OCI-LY1 (cell line): ENCODE data around the gene CNNM1.

Source experiments
- H2AFZ ChIP-seq: fragments of 200-600 bp; sonication (generic), shearing (Covaris generic); 2 replicates; pipeline ENCODE4 v1.6.0; 2014; ENCODE audit warnings: antibody characterized with exemption, mild to moderate bottlenecking, low read length
- H3F3A ChIP-seq: fragments of 200-600 bp; sonication (generic), shearing (Covaris generic); 2 replicates; pipeline ENCODE4 v1.6.0; 2014; ENCODE audit warnings: mild to moderate bottlenecking, antibody characterized with exemption, low read length, moderate library complexity; ENCODE audit not compliant: insufficient read depth
- H3K27ac ChIP-seq: fragments of 200-600 bp; sonication (generic); 2 replicates; pipeline ENCODE4 v1.5.1; 2014; ENCODE audit warnings: low read length, mixed run types, mild to moderate bottlenecking, low read depth; ENCODE audit not compliant: poor library complexity, severe bottlenecking
- H3K27me3 ChIP-seq: fragments of 200-600 bp; sonication (generic); 2 replicates; pipeline ENCODE4 v1.6.0; 2014; ENCODE audit warnings: antibody characterized with exemption, mild to moderate bottlenecking, low read length, moderate library complexity; ENCODE audit not compliant: insufficient read depth
- H3K36me3 ChIP-seq: fragments of 200-600 bp; sonication (generic); 2 replicates; pipeline ENCODE4 v1.6.1; 2014; ENCODE audit warnings: mild to moderate bottlenecking, antibody characterized with exemption, low read length, moderate library complexity, mixed read lengths; ENCODE audit not compliant: insufficient read depth
- H3K4me1 ChIP-seq: fragments of 200-600 bp; sonication (generic); 2 replicates; pipeline ENCODE4 v1.5.1; 2014; ENCODE audit warnings: mild to moderate bottlenecking, low read length, moderate library complexity; ENCODE audit not compliant: insufficient read depth, severe bottlenecking
- H3K4me2 ChIP-seq: fragments of 200-600 bp; sonication (generic), shearing (Covaris generic); 2 replicates; pipeline ENCODE4 v1.6.1; 2014; ENCODE audit warnings: low read length
- H3K4me3 ChIP-seq: fragments of 200-600 bp; sonication (generic); 2 replicates; pipeline ENCODE4 v1.5.1; 2014; ENCODE audit warnings: low read length, low read depth, mild to moderate bottlenecking, mixed read lengths; ENCODE audit not compliant: poor library complexity, severe bottlenecking
- H3K79me2 ChIP-seq: fragments of 200-600 bp; shearing (Covaris generic); 2 replicates; pipeline ENCODE4 v1.6.1; 2016; ENCODE audit warnings: mixed run types, low read length, mixed read lengths; ENCODE audit not compliant: insufficient read depth
- H3K9ac ChIP-seq: fragments of 200-600 bp; sonication (generic), shearing (Covaris generic); 2 replicates; pipeline ENCODE4 v1.6.1; 2014; ENCODE audit warnings: mild to moderate bottlenecking, low read length, mixed read lengths
- H3K9me2 ChIP-seq: fragments of 200-600 bp; sonication (generic), shearing (Covaris generic); 2 replicates; pipeline ENCODE4 v1.6.1; 2014; ENCODE audit warnings: low read depth, mild to moderate bottlenecking, low read length, mixed read lengths
- H3K9me3 ChIP-seq: fragments of 200-600 bp; shearing (Covaris generic); 2 replicates; pipeline ENCODE4 v1.6.1; 2014; ENCODE audit warnings: low read length, mixed read lengths
- H4K20me1 ChIP-seq: fragments of 200-600 bp; sonication (generic), shearing (Covaris generic); 2 replicates; pipeline ENCODE4 v1.6.0; 2016; ENCODE audit warnings: mild to moderate bottlenecking, low read length; ENCODE audit not compliant: insufficient read depth
- CTCF ChIP-seq: fragments of 200-600 bp; sonication (generic), shearing (Covaris generic); IDR thresholded peaks from 2 replicates; pipeline ENCODE4 v1.5.1; 2017; ENCODE audit warnings: mild to moderate bottlenecking, antibody characterized with exemption, low read length, moderate library complexity, mixed read lengths
- EZH2 ChIP-seq: fragments of 200-600 bp; sonication (generic), shearing (Covaris generic); IDR thresholded peaks from 2 replicates; pipeline ENCODE4 v1.8.0; 2017; ENCODE audit warnings: borderline replicate concordance, mixed run types, mild to moderate bottlenecking, antibody characterized with exemption, low read length, moderate library complexity, mixed read lengths

Gene CNNM1

GRCh38 chr10:99382176-99382575 lies 53.0 kb downstream of the CNNM1 start:
- Histone ChIP-seq H4K20me1 (no peaks in the 10 kb centered on the region), H3K4me2 (no peak overlapping the region), H2AFZ (no peak overlapping the region), H3K27ac (no peak overlapping the region), H3K9ac (no peak overlapping the region), H3F3A (no peaks in the 10 kb centered on the region), H3K36me3 (no peaks in the 10 kb centered on the region), H3K4me1 (no peaks in the 10 kb centered on the region), H3K4me3 (no peak overlapping the region), H3K79me2 (no peaks in the 10 kb centered on the region), H3K9me3 (no peaks in the 10 kb centered on the region), H3K27me3 (no peaks in the 10 kb centered on the region), H3K9me2 (no peaks in the 10 kb centered on the region)
- no peak for TF ChIP-seq CTCF

DNA sequence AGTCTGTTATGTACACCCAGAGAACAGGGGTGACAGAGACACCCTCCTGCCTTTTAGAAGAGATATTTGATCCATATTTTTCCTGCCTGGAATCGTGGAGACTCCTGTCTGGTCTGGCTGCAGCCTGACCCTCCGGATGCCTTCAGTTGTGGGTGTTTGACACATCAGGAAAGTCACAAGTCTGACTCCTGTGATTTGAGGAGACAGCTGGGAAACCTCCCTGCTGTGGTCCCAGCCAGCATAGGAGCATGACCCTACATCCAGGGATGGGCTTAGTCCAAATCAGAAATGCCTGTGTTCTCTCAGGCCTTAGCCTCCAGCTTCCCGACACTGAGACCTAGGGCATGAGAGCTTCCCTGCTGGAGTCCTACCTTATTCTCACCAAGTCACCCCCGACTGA lies 57.9 kb downstream of the CNNM1 start:
- Histone ChIP-seq H3K4me3 (no peak overlapping the region), H3K4me1 (no peaks in the 10 kb centered on the region), H3K36me3 (no peaks in the 10 kb centered on the region), H3K27ac (no peak overlapping the region), H3K9me2 (no peaks in the 10 kb centered on the region), H3K9ac (no peak overlapping the region), H3F3A (no peaks in the 10 kb centered on the region), H3K27me3 (no peaks in the 10 kb centered on the region), H4K20me1 (no peaks in the 10 kb centered on the region), H3K4me2 (no peak overlapping the region), H2AFZ (no peak overlapping the region), H3K79me2 (no peaks in the 10 kb centered on the region), H3K9me3 (no peaks in the 10 kb centered on the region)
- no peak for TF ChIP-seq CTCF
- no peak for TF ChIP-seq EZH2

- no peaks in the 10 kb centered on the region for H3K79me2 ChIP-seq
- TF ChIP-seq EZH2 (no peak), CTCF (no peak)
- H3K4me1 ChIP-seq: no peaks in the 10 kb centered on the region
- H3K4me3 ChIP-seq: no peak overlapping the region
- H3K4me2 ChIP-seq: no peak overlapping the region
- no peak overlapping the region for H3K9ac ChIP-seq
- H3F3A ChIP-seq: no peaks in the 10 kb centered on the region
- no peaks in the 10 kb centered on the region for H3K36me3 ChIP-seq
- H4K20me1 ChIP-seq: no peaks in the 10 kb centered on the region
- no peak overlapping the region for H2AFZ ChIP-seq
- H3K9me3 ChIP-seq: no peaks in the 10 kb centered on the region
- H3K9me2 ChIP-seq: no peaks in the 10 kb centered on the region
- no peak overlapping the region for H3K27ac ChIP-seq
- no peaks in the 10 kb centered on the region for H3K27me3 ChIP-seq
Observed at GRCh38 chr10:99387541-99387940, 58.4 kb downstream of the CNNM1 start.
